OCI-LY1 (cell line): Measurements from ENCODE around the gene ARL8B.

Experiments used
- CTCF ChIP-seq: fragments of 200-600 bp; sonication (generic), shearing (Covaris generic); IDR thresholded peaks from 2 replicates; pipeline ENCODE4 v1.5.1; 2017; ENCODE audit warnings: mild to moderate bottlenecking, antibody characterized with exemption, low read length, moderate library complexity, mixed read lengths
- EZH2 ChIP-seq: fragments of 200-600 bp; sonication (generic), shearing (Covaris generic); IDR thresholded peaks from 2 replicates; pipeline ENCODE4 v1.8.0; 2017; ENCODE audit warnings: borderline replicate concordance, mixed run types, mild to moderate bottlenecking, antibody characterized with exemption, low read length, moderate library complexity, mixed read lengths

- no peak for TF ChIP-seq CTCF
- no peak for TF ChIP-seq EZH2
Measured at GRCh38 chr3:5098346-5098745, 23.7 kb upstream of the ARL8B start.
